Middle frontal gyrus (tissue), 1 donor: ENCODE measurements around the gene USP32.
"Not testable (repeated sequence)": the region's sequence is repeated elsewhere in the genome, so short reads cannot be mapped to it uniquely, and the experiment has no call there.

Source experiments
- DNase-seq: peaks from one replicate; pipeline ENCODE4 v3.0.0-alpha.2; 2015; ENCODE audit warnings: low spot score; ENCODE audit errors: extremely low spot score

The USP32 gene

GRCh38 chr17:60174767-60175166 is 217.2 kb downstream of the USP32 start:
- not testable (repeated sequence) for DNase-seq

- no peak for DNase-seq
These were observed 217.9 kb downstream of the USP32 start for GRCh38 chr17:60174035-60174434.

- DNase-seq, result no peak
These were observed 218.6 kb downstream of the USP32 start for GRCh38 chr17:60173304-60173819.

GRCh38 chr17:60171753-60172079 is 220.2 kb downstream of the USP32 start:
- no peak for DNase-seq

DNA sequence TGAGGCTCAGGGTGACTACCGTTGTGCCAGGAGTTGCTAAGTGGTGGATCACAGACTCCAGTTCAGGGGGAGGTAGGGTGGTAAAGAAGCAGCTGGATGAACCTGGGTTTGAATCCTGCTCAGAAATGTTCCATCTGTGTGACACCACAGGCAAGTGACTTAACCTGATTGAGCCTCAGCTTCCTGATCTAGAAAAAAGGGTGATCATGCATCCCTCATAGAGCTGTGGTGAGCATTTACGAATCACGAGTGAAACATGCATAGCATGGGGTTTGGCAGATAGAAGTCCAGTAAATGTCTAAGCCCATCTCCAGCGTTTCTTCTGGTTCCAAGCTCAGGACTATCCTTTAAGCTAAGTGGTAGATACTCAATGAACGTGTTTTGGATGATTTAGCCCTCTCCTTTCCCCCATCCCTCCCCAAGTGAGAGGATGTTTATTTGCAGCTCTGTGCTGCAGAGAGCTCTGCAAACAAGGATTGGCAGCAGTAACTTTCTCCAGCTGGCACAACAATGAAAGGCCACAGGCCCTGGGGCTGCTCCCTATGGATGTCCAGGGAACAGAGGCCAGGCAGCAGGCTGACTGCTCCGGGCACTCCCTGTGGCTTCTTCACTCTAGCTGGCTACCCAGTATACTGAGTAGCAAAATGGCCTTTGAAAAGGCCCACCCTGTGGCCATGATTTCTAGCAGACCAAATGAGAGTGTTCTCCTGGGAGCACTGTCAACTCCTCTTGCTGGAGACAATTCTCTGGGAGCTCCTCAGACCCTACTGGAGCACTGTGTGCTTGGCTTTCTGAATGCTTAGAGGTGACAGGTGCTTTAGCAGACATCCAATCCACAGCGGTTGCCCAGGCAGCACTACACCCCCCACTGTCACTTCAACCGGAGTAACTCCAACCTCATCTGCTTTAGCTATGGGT is 220.8 kb downstream of the USP32 start:
- DNase-seq, result peak; percentile 43

DNA sequence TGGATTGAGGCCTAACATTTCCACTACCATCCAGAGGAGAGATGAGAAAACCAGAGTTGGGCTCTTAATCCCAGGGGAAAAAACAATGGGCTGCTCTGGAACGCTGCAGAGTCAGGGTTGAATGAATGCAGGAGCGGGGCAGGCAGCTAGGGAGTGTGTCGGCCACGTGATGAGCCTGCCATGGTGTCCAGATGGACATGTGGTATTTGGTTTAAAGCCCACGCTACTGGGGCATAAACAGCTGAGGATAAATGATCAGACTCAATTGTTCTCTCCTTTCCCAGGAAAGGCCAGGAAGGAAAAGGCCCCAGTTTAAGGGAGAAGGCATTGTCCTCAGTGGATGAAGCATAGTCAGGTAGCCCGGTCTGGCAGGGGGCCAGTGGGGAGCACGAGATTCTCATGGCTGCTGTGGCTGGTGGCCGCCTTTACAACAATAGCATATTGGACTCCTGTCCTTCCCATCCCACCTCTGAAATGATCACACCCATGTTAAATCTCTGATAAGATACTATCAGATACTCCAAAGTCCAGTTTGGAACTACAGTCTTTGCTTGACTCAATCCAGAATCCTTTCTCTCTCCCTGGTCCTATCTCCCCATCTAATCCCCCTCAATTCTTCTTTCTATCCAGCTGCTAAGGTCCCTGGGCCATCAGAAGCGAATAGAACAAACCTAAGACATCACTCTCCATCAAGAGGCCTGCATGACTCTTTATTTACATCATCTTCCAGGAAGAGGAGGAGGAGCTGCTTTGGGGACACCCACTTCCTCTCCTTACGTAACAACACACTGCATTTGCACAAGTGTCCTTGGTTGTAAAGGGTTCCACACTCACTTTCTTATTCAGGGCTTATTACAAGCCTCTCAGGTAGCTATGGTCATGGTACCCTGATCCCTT is 221.8 kb downstream of the USP32 start:
- DNase-seq, result no peak

DNA sequence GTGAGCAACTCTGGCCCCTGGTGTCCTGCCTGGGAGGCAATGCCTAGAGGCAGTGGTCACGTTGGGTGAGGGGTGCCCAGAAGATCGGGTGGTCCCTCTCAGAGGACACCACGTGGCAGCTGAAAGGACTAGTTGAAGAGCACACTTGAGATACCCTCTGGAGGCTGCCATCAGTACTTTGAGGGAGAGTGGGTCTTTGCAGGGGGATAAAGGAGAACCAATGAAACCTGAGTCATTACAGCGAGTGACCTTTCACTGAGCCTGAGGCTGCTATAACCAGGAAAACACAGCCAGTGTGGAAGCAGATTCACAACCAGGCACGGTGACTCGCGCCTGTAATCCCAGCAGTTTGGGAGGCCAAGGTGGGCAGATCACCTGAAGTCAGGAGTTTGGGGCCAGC is 223.3 kb downstream of the USP32 start:
- DNase-seq, result no peak

DNA sequence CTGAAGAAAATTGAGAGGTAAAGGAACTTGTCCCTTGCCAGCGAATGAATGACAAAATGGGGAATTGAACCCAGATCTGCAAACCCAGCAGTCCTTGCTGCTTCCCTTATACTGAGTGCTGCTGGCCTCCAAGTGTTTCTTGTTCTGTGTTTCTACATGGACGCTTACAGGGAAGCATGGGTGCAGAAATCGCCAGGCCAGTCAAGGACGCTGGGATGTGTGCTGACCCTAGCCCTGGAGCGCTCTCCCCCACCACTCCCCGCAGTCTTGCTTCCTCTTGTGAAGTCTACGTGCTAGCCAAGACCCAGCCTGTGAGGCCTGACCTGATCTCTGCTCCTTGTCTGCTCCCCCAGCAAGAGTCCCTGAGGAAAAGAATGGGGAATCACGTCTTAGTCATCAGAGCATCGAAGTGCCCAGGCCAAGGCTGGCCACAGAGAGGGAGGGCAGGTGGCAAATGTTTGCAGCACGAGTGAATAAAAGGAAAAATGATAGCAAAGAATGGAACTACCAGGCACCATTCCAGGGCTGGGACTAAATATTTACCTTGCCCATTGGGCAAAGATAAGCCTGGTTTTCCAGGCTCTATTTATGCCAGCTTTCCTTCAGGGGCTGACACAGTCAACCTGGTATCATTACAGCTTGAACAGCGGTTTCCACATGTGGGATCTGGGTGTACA is 224.7 kb downstream of the USP32 start:
- no peak for DNase-seq

DNA sequence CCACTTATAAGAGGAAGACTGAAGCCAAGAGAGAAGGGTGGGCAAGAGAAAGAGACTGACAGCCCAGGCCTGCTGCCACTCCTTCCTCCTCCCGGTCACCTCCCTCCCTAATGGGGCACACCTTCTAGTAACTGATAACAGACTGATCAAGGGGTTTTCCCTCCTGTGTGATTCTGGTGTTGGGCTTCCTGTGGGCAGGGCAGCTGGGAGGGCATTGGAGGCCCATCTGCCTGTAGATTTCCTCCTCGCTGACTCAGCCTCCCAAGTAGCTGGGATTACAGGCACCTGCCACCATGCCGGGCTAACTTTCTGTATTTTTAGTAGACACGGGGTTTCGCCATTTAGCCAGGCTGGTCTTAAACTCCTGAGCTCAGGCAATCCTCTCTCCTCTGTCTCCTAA is 226.0 kb downstream of the USP32 start:
- DNase-seq, result no peak

GRCh38 chr17:60165223-60165622 is 226.7 kb downstream of the USP32 start:
- DNase-seq, result no peak

- DNase-seq, result no peak
These were observed 227.2 kb downstream of the USP32 start for GRCh38 chr17:60164697-60165096.

- no peak for DNase-seq
These were observed 227.8 kb downstream of the USP32 start for GRCh38 chr17:60164164-60164563.

DNA sequence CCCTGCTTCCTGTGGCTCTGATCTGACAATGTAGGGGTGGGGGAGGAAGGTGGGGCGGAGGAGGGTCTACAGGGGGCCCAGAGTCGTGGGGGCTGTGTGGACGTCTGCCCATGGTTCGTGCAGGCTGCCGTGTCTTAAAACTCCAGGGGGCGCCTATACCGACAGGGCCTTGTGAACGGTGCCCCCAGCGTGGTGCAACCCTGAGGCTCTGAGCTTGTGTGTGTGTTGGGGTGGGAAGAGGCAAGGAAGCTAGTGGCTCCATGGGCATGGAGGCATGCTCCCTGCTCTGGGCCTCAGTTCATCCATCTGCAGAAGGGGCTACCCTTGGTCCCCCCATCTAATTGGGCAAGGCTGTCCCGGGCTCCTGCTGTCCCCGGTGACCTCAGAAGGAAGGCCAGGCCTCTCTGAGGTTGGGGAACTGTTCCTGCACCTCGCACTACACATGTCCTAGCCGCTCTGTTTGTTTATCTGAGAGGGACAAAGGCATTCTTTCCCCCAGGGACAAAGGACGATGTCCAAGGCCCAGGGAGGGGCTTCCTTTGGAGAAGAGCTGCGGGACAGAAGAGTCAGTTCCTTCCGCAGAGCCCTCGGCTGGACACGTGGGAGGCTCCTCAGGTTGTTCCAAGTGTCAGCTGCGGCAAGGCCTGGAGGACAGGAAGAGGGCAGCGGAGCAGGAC is 228.7 kb downstream of the USP32 start:
- DNase-seq, result no peak

DNA sequence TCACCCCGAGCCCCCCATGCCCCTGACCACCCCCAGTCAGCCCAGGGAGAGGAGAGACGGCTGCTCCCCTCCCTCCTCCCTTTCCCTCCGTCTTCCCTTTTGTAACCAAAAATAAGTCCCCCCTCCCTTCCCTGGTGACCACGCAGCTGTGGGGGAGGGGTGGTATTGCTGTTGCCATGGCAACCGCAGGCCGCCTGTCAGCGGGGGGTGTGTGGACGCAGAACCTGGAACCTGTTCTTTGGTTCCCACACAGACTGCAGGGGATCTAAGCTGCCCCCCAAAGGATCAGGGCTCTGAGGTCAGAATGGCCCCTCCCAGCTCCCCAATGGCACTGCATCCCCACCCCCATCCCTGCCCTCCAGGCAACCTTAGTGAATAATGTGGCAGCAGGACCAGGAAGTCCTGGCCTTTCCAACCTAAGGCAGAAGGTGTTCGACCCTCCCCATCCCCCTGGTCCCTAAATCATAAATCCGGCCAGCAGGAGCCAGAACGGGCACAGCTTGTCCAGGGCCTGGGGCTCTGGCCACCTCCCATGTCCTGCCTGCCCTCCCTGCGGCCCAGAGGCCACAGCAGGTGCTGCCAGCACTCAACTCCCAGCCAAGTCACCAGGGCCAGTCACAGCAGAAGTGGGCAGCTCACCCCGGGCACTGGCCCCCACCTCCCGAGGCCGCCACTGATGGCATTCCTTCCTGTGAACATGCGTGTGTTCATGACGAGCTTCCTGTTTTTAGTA is 230.2 kb downstream of the USP32 start:
- no peak for DNase-seq

DNA sequence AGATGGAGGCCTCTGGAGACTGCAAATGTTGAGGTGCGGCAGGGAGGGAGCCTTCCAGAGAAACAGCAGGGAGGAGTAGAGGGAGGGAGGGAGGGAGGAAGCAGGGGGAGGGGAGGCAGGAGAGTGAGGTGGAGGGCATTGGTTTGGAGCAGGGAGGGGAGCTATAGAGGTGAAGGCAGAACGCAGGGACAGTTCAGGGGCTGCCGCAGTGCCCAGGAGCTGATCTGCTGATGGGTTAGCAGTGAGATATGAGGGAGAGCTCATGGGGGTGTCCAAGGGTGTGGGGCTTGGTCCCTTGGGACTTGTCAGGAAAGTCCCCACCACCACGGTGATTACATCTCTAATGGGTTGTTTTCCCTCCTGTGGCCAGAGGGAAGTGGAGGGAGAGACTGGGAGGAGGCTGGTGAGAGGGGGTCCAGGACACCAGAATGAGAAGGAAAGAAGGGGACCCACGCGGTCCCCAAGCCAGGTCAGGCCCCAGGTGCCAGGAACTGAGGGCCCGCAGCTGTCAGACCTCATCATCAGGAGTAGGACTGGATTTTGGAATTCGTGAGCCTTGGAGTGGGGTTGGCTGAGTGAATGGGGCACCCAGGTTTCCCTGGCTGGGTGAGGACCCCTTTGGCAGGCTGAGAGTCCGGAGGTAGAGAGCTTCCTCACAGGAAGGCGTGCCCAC is 231.0 kb downstream of the USP32 start:
- DNase-seq, result no peak

DNA sequence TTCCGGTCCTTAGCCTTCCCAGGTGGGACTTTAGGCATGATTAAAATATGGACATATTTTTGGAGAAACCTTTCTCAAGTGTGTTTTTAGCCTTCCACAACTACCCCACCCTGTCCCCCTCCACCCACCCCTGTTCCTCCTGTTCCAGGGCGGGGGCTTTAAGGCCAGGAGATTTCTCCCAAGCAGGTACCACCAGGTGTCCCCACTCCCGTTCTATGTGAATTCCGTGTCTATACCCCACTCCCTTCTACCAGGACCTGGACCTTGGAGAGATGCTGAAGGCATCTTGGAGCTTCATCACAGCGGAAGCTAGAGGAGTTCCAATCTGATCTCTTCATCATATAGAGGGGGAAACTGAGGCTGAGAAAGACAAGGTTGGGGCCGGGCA is 232.5 kb downstream of the USP32 start:
- no peak for DNase-seq

GRCh38 chr17:60158751-60159478 is 233.0 kb downstream of the USP32 start:
- no peak for DNase-seq

DNA sequence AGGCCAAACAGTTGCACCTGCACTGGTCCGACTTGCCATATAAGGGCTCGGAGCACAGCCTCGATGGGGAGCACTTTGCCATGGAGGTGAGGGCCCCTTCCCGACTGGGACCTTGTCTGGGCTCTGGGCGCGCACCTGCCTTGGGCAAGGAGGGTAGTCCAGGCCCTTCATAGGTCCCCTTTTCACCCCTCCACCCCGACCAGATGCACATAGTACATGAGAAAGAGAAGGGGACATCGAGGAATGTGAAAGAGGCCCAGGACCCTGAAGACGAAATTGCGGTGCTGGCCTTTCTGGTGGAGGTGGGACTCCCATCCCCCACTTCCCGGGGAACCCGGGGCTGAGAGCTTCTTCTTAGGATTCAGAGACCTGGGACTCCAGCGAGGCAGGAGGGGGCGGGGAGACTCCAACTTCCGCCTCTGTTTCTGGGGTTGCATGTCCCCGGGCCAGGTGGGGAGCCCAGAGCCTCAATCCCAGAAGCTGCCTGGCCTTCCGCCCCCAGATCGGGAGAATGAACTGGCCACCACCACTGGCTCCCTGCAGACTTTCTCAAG is 234.4 kb downstream of the USP32 start:
- DNase-seq, result no peak

- no peak for DNase-seq
These were observed 235.2 kb downstream of the USP32 start for GRCh38 chr17:60156746-60157145.
